ENCODE data around the gene BAHCC1.

BAHCC1 gene

DNA sequence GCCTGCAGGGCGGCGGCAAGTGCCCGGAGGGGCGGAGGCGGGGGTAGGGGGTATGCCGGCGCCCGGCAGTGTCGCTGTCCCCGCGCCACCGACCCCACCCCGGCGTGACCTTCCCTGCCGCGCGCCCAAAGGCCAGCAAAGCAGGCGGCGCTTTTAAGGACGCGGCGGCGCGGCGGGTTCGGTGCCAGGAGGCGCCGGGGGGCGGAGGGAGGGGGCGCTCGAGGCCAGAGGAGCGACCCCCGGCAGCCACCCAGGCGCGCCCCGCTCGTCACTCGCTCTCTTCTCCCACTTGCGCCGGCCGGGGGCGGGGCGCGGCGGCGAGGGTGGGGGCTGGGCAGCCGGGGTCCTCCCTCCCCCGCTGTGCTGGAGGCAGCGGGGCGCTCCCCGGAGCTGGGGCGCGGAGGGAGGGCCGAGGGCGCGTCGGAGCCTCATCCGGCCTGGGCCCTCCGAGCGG lies 8.6 kb upstream of the BAHCC1 start:
- DNase-seq (ENCODE audit: low read depth, low spot score), result peak; percentile 68

DNA sequence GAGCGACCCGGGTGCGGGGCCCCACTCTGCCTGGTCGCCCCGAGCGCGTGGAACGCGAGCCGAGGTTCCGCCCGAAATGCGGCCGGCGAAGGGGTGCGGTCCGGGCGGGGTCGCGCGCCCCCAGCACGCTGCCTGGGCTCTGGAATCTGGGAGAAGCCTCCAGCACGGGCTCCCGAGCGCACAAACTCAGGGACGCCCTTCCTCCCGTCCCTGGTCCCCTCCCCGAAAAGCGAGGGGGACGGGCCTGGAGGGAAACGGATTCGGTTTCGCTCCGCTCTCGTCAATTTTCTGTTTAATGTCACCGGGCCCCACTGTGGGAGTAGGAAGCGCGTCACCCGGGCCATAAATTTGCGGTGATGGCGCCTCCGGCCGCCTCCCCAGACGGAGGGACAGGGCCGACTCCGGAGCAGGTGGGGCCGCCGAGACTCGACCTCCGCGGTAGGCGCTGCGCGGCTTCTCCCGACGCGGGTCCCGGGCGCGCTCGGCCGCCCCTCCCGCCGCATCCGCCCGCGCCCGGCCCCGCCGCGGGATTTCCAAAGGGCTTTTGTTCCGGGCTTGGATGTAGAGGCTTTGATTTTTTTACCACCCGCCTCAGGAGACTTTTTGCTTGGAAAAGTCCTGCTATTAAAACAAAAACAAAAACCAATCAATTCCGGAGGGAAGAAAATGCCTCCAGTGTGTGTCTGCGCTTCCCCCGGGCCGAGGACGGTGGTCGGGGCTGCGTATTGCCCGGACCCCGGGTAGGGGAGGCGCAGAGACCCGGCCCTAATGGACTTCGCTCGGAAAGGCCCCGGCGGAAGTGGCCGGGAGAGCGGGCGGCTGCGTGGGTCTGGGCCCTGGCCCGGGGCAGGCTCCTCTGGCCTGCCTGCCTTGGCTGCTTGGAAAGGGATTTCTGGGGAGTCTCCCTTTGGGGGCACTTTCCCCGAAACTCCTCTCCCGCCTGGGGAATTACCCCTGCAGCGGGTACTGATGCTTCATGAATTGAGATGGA lies 7.9 kb upstream of the BAHCC1 start:
- peak; percentile 76 for DNase-seq (ENCODE audit: low read depth, low spot score)

DNA sequence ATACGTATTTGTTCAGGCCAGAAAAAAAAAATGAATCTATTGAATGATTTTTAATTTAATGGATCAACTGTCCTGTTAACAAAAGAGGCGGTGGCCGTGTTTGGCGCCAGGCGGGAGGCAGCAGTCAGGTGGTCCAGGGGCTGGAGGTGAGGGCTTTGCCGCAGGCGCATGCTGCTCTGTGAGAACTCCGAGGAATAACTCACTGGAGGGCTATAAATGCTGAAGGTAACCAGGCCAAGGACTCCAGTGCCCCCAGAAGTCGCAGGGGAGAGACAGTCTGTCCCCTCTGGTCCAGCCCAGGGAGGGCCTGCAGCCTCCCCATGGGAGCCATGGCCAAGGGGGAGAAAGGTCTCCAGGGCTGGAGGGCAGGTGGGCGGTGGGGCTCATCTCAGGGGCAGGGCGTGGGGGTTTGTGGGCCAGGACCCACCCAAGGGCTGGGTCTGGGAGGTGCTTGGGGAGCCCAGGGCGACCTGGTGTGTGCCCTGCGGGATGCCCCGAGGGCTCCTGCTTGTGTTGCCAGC lies 7.1 kb upstream of the BAHCC1 start:
- DNase-seq (ENCODE audit: low read depth, low spot score), result no peak

DNA sequence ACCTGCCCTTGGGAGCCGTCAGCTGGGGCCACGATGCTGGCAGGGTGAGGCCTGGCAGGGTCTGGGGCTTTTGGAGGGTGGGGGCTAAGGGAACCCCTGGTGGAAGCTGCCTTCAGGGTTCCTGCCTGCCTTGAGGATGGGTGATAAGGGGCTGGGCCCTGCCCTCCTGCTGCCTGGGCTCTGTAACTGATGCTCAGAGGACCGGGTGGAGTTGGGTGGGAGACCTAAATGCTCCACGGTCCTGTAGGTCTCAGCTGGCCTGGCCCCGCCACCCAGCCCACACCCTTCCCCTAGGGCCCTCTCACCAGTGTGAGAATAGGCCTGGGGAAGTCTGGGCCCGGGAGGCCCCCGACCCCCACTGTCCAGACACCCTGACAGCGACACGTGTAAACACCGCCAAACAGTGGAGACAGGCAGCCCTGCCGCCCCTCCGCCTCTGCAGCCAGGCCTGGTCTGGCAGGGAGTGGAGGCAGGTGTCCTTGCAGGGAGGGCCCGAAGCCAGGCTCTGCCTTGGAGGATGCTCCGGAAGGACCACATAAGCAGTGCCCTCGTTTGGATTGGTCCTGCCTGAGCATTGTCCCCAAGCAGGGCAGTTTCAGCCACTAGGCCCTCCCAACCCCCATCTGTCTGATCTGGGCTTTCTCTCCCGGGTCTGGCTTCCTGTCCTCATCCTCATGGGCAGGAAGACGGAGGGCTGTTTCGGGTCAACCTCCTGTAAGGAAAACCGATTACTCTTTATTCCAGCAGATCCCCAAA lies 6.5 kb upstream of the BAHCC1 start:
- DNase-seq (ENCODE audit: low read depth, low spot score), result peak; percentile 42

DNA sequence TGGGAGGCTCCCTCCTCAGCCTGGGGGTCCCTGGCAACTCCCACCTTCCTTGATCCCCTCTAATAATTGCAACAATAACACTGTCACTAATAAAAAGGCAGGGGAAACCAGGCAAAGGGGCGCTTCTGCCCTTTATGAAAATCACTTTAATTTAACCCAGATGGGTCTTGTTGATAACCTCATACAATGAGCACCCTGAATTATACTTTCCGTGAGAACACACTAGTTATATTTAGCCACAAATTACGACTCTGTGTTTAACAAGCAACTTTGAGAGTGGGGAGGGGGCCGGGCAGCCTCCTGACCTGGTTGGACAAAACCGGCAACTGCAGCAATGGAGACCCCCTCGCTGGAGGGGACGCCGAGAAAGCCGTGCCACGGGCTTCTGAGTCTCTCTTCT lies 5.7 kb upstream of the BAHCC1 start:
- DNase-seq (ENCODE audit: low read depth, low spot score), result no peak

DNA sequence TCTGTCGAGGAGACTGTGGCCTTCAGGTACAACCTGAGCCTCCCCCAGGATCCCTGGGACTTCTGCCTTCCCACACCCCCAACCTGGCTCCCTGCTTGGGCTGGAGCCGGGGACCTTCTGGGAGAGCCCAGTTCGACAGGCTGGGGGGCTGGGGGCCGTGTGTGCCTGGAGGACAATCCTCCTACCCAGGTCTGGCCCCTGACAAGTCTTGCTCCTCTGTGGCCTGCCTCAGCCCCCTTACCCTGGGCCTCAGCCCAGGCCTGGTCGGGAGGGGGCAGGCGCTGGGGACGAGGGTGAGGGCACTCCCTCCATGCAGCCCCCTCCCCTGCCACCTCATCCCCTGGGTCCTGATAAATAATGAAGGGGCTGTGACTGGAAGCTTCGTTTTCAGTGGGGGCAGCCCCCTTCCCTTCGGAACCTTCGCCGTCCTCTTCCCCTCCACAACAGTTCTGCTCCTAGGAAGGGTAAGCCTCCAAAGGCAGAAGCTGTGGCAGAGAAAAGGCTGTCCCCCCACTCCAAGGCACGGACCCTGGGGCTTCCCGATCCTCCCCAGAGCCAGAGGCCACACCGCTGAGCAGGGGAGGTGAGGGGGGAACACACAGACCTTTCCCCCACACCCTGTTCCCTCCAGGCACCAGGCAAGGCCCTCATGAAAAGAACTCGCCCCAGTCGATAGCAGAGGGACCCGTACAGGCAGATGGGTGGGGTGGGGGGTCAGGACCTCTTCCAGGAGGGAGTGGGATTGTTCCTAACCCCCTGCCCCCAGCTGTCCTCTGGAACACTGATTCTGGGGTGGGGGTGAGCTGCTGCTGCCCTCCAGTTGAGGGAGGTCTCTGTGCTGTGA lies 5.0 kb upstream of the BAHCC1 start:
- DNase-seq (ENCODE audit: low read depth, low spot score), result no peak

DNA sequence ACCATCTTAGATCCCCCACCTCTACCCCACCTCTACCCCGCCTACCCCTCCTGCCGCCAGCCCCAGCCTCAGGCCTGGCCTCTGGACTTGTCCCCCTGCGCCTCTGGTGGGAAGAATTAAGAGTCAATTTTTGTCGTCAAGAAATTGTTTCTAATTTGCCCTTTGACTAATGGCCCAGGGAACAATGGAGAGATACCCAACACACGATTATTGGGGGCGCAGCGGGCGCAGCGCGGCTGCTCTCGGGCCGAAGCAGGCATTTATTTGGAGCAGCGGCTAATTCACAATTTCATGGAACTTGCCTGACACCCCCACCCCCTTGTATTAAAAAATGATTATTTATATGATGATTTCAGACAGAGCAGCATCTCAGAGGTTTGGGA lies 4.4 kb upstream of the BAHCC1 start:
- DNase-seq (ENCODE audit: low read depth, low spot score), result no peak

DNA sequence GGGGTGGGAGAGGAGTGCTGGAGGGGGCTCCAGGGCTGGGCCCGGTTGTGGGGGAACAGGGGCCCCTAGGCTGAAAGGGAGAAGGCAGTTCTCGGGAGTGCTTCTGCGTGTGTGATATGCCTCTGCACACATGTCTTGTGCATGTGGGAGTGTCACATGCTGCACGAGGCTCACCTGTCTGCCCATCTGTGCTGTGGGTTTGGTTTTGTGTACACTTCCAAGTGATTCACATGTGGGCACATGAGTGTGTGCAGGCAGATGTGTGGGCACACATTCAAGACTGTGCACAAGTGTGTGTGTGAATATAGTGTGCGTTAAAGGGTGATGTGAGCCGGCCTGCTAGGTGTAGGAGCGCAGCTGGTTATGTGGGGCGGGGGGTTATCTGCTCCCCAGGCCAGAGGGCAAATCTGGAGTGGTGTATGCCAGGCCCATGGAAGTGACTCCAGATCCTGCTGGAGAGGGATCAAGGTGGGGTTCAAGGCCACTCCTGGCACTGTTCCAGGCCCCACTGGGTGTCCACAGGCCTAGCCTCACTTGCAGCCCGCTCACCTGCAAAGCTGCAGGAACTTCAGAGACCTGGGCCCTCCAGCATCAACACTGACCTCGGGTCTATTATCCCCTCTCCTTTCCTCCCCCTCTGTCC lies 3.8 kb upstream of the BAHCC1 start:
- DNase-seq (ENCODE audit: low read depth, low spot score), result no peak

DNA sequence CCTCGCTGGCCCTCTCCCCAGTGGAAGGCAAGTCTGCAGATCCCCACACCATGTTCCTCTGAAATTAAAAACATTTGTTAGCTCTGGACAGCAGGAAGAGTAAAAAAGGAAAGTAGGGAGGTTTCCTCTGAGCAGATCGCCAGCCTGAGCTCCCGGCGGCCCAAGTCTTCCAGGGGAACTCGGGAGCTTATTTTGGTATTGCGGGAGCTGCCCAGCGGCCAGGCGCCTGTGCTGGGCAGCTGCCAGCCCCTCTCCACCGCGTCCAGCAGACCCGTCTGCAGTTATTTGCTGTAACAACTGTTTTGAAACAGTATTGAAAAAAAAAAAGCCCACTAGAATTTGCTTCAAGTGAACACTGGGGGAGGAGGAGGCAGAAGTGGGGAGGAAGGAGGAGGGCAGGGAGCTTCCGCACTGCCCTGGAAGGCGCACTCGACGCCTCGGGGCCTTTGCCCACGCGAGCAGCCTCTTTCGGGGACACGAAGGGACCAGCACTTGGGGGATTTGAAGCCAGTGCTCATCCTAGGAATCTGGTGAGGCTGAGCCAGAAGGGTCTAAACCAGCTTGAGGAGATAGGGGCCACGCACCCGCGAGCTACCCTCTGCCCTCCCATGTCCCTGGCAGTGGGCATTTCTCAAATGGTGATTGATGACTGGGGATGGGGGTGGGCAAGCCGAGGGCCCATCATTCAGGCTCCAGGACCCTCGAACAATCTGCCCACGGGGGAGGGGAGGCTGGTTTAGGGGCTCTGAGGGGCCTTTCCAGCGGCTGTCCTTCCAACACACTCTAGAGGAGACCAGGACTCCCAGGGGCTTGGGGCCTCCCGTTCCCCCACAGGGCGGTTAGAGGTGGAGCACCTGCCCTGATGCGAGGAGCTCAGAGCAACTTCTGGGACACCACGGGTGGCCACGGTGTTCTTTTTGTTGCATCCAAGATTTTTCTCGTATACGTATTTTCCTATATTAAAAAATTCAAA lies 3.0 kb upstream of the BAHCC1 start:
- DNase-seq (ENCODE audit: low read depth, low spot score), result peak; percentile 88

DNA sequence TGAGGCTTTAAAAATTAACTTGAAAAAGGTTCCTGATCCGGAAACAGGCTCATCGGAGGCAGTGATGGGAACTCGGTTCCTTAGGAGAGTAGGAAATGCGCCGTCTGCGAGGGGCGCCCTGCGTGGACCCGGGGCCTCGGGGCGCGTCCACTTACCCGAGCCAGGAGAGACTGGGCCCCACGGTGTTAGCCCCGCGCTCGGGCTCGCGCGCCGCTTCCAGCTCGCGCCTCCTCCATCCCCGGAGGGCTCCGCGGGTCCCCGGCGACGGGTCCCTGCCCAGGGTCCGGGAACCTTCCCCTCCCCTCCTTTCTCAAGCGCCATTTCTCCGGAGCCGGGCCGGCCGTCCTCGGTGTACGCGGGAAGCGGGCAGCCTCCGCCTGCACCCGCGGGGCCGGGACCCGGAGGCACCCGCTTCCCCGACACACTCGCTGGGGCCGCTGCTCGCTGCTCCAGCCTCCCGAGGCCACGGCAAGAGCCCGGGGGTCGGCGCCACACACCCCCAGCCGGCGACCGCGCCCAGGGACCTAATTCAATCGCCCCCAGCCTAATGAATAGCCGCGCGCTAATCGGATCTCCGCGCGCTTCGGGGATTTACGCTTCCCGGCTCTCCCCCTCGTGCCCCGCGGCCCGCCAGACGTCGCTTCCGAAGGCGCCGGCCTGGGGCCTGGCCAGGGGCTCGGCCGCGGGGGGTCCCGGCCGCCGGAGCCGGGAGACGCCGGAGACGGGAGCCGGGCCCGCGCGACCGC lies 2.2 kb upstream of the BAHCC1 start:
- peak; percentile 67 for DNase-seq (ENCODE audit: low read depth, low spot score)

DNA sequence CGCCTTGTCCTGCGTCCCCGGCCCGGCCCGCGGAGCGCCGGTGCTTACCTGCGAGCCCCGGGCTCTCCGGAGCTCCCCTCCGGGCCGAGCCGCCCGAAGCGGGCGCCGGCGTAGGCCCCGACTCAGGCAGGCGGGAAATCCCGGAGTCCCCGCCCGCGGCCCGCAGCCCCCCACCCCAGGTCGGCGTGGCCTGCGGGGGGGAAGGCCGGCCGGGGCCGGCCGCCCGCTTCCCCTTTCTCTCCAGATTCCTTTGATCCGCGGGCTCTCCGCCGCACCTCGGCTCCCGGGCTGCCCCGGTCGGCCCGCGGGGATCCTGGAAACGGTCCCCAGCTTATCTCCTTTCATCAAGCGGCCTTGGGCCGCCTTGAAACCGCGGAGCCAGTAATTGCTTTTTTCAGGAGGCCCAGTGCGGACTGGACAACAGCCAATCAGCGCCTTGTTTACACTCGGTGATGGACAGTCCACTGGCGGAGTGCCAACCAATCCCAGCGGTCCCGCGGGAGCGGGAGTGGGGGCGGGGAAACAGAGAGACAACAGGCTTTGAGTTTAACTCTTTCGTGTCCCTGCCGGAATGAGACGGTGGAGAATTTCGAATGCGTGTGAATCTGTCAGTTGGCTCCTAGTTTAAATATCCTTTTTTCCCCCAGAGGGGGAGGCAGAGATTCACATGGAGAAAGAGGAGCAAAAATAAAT lies 1.4 kb upstream of the BAHCC1 start:
- peak; percentile 100 for DNase-seq (ENCODE audit: low read depth, low spot score)

DNA sequence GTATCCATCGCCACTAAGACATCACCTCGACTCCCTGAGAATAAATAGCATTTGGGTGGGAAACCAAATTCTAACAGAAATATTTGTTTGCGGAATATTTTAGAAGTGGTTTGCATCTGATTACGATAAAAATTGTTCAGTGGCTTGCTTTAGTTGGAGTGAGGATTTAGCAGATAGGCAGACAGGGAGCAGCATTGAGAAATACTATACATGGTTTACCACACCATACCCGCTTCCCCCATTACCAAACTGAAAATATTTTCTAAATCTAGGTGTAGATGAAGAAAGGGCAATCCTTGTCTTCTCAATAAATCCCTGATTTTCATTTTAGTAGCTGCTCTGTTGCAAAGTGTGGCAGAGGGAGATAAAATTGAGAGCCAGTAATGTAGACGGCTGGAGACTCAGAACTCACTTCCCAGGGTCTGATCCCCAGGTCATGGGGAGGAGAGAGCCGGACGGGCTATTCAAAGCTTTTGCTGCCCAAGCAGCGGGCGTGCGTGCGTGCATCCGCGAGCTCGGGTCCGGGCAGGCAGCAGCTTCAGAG lies 808 bp upstream of the BAHCC1 start:
- peak; percentile 28 for DNase-seq (ENCODE audit: low read depth, low spot score)

DNA sequence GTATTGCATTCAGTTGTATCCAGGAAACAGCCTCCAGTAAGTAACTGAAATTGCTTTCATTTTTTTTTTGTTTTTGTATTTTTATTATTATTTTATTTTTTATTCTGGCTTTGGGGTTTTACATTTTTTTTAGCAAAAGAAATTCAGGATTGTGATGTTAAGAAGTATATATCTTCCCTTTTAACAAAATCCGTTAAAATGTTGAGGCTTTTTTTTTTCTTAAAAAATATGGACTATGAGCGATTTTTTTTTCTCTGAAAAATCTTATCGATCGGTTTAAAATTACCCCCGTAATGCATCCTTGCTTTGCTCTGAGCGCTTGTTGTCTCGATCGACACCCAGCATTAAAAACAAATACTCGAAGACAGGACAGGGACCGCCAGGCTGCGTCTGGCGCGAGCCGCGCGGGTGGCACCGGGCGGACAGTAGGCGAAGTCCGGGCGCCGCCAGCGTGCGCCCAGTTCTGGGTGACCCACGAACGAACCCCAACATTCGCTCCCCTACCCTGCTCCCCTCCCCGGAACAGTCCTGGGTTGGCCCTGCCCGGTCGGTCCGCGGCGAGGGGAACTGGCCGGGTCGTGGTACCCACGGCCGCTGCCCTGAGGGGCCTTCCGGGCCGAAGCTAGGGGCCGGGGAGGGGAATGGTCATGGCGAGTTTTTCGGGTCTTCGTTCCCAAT lies 482 bp downstream of the BAHCC1 start:
- DNase-seq (ENCODE audit: low read depth, low spot score), result peak; percentile 50

DNA sequence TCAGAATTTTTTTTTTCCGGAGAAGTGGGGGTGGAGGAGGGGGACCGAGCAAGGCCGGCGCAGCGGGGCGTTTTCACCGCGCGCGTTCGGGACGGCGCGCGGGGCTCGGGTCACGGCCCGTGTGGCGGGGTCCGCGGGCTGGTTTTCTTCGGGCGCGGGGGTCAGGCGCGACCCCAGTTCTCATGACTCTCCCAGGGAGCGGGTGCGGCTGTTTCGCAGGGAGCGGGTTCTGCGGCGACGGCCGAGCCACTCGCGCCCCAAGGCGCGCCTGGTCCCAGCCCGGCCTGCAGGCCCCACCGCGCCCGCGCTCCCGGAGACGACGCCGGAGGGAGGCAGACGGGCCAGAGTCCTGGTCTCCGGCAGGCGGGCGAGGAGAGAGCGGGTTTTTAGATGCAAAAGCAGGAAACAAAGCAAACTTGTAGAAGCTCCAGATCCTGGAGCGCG lies 1.0 kb downstream of the BAHCC1 start:
- DNase-seq (ENCODE audit: low read depth, low spot score), result peak; percentile 73

DNA sequence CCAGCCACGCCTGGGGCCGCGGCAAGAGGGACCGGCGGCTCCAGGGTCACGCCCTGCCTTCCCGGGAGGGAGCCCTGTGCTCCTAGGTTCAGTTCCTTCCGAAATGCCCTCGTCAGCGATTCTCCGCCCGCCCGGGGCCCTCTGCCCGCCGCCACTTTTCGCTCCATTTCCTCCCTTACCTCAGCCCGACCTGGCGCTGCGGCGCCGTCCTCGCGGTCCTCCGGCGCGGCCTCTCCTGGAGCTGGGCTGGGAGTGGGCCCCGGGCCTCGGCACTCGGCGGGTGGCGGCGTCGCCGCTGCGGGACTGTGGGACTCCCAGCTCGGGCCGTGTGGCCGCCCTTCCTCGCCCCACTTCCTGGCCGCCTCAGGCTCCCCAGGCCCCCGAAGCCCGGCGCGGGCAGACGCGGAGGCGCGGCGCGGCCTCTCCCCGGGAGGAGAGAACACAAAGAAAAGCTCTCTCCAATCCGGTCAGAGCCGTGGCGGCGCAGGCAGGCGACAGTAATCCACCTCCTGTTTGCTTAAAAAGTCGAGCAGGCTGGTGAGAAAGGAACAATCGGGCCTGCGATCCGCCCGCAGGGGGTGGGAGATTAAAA lies 1.6 kb downstream of the BAHCC1 start:
- peak; percentile 74 for DNase-seq (ENCODE audit: low read depth, low spot score)

DNA sequence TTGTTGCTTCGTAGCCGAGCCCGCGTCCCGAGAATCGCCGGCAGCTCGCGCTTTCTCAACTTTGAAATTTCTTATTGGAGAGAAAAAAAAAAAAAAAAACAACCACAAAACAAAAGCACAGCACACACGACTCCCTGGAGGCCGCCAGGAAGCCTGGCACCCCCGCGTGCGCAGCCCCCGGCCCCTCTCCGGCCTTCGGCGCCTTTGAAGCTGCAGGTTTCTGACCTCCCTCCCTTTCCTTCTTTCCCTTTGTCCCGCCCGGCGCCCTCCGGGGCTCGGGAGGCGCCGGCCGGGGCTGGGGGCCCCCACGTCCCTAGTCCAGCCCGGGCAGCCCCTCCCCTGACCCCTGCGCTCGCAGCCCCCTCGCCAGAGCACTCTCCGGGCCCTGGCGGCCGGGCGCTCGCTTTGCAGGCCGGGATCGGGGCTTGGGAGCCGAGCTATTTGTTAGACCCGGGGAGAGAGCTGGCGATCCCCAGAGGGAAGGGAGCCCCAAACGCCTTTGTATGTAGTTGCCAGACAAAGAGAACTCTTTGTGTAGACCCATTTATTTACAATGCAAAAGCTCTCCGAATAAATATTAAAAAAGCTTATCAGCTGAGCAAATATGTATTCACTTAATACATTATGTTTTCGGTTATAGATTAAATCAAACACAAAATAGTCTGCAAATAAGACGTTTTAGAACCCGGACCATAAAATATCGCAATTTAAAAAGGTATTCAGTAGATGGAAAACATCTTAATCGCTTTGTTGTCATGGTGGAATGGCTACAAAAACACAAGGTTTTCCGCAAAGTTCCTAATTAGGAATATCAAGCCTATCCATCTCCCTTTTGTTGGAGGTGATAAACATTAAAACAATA lies 2.3 kb downstream of the BAHCC1 start:
- DNase-seq (ENCODE audit: low read depth, low spot score), result peak; percentile 82
